Measurements from ENCODE around the gene MEIS2. TPM values are rescaled to one million over a fixed set of nuclear protein-coding genes. Genes with fewer than 3 reads are reported as not detected.

The MEIS2 gene
- total RNA-seq, 4 donors from 2014 or later: 7.5 to 40.4 (median 21.2) TPM

GRCh38 chr15:36897834-36898233 is 202.5 kb downstream of the MEIS2 start:
- no peak overlapping the region for H3K4me3 ChIP-seq
- H3K4me1 ChIP-seq: no peaks in the 10 kb centered on the region
- no peaks in the 10 kb centered on the region for H3K36me3 ChIP-seq
- no peak overlapping the region for H3K27ac ChIP-seq
- no peak for DNase-seq
- no peak for TF ChIP-seq POLR2A (IDR thresholded peaks at IDR 0.05)
- no peak for TF ChIP-seq CTCF (IDR thresholded peaks at IDR 0.05)
- H3K9me3 ChIP-seq: no peaks in the 10 kb centered on the region
- no peaks in the 10 kb centered on the region for H3K27me3 ChIP-seq

- no peak for DNase-seq
- no peaks in the 10 kb centered on the region for H3K4me1 ChIP-seq
These were observed 203.4 kb downstream of the MEIS2 start for GRCh38 chr15:36896949-36897348.

GRCh38 chr15:36894075-36894474 is 206.3 kb downstream of the MEIS2 start:
- Histone ChIP-seq H3K4me3 (no peak overlapping the region), H3K36me3 (no peaks in the 10 kb centered on the region), H3K27me3 (no peaks in the 10 kb centered on the region), H3K27ac (no peak overlapping the region), H3K9me3 (no peaks in the 10 kb centered on the region), H3K4me1 (no peaks in the 10 kb centered on the region)
- DNase-seq: no peak
- no peak for TF ChIP-seq POLR2A (IDR thresholded peaks at IDR 0.05)
- TF ChIP-seq CTCF (IDR thresholded peaks at IDR 0.05): no peak

More at GRCh38 chr15:36896949-36897348, 203.4 kb downstream of the MEIS2 start:
- H3K36me3 ChIP-seq: no peaks in the 10 kb centered on the region
- no peak overlapping the region for H3K27ac ChIP-seq
- no peak overlapping the region for H3K4me3 ChIP-seq
- H3K9me3 ChIP-seq: no peaks in the 10 kb centered on the region
- TF ChIP-seq POLR2A (IDR thresholded peaks at IDR 0.05) (no peak), CTCF (IDR thresholded peaks at IDR 0.05) (no peak)
- no peaks in the 10 kb centered on the region for H3K27me3 ChIP-seq

GRCh38 chr15:36893276-36893675 is 207.1 kb downstream of the MEIS2 start:
- TF ChIP-seq CTCF (IDR thresholded peaks at IDR 0.05): no peak
- TF ChIP-seq POLR2A (IDR thresholded peaks at IDR 0.05): no peak
- DNase-seq: no peak
- no peaks in the 10 kb centered on the region for H3K4me1 ChIP-seq

GRCh38 chr15:36888011-36888992 is 212.0 kb downstream of the MEIS2 start:
- Histone ChIP-seq H3K4me3 (peak overlapping the region in 1 of 4 donors; percentile 37), H3K27me3 (peaks cover 0 to 10% of the 10 kb centered on the region in 2 donors), H3K4me1 (no peaks in the 10 kb centered on the region), H3K27ac (peak overlapping the region in 1 of 4 donors; percentile 16), H3K36me3 (no peaks in the 10 kb centered on the region), H3K9me3 (peaks cover 0 to 2% (median 0%) of the 10 kb centered on the region in 4 donors)
- TF ChIP-seq CTCF (IDR thresholded peaks at IDR 0.05) (no peak), POLR2A (IDR thresholded peaks at IDR 0.05) (no peak)
- no peak for DNase-seq

More at GRCh38 chr15:36893276-36893675, 207.1 kb downstream of the MEIS2 start:
- no peak overlapping the region for H3K4me3 ChIP-seq
- no peak overlapping the region for H3K27ac ChIP-seq
- no peaks in the 10 kb centered on the region for H3K36me3 ChIP-seq
- H3K9me3 ChIP-seq: peaks cover 0 to under 1% (median 0%) of the 10 kb centered on the region in 4 donors
- peaks cover 0 to 2% of the 10 kb centered on the region in 2 donors for H3K27me3 ChIP-seq

Measured in Peyer's patch (tissue), 4 donors.